IPS DF 6.9 (cell line): ENCODE results near the gene DEPDC1B.

ENCODE experiments used
- DNase-seq: peaks from one replicate; pipeline ENCODE4 v3.0.0-alpha.2; 2013; ENCODE audit warnings: low read depth, low spot score
- H3K27ac ChIP-seq: one replicate; pipeline ENCODE4 v1.5.1; 2013; ENCODE audit warnings: low read length, control low read depth
- H3K27me3 ChIP-seq: 2 replicates; pipeline ENCODE4 v1.6.1; 2013; ENCODE audit warnings: mild to moderate bottlenecking, low read length; ENCODE audit not compliant: control insufficient read depth, insufficient read depth
- H3K36me3 ChIP-seq: 2 replicates; pipeline ENCODE4 v1.6.1; 2013; ENCODE audit warnings: low read length; ENCODE audit not compliant: control insufficient read depth, insufficient read depth
- H3K4me1 ChIP-seq: 2 replicates; pipeline ENCODE4 v1.6.1; 2013; ENCODE audit warnings: low read length; ENCODE audit not compliant: control insufficient read depth, insufficient read depth
- H3K4me3 ChIP-seq: 2 replicates; pipeline ENCODE4 v1.5.1; 2013; ENCODE audit warnings: mild to moderate bottlenecking, low read length
- H3K9me3 ChIP-seq: 2 replicates; pipeline ENCODE4 v1.6.1; 2013; ENCODE audit warnings: low read length, inconsistent platforms; ENCODE audit not compliant: control insufficient read depth, insufficient read depth
- whole genome bisulfite sequencing: extraction: QIAGEN DNeasy Blood & Tissue Kit; methylation state at CpG from one replicate; pipeline ENCODE4 v1.1.7; 2013; ENCODE audit warnings: mixed read lengths, missing lambda C conversion rate; ENCODE audit not compliant: insufficient read length, insufficient coverage; 5-methylcytosine and 5-hydroxymethylcytosine counted together

The DEPDC1B gene

GRCh38 chr5:60648175-60648574 is 51.8 kb downstream of the DEPDC1B start:
- no peaks in the 10 kb centered on the region for H3K27me3 ChIP-seq
- no peak overlapping the region for H3K4me3 ChIP-seq
- no peak for DNase-seq
- H3K4me1 ChIP-seq: no peaks in the 10 kb centered on the region
- no peaks in the 10 kb centered on the region for H3K36me3 ChIP-seq
- WGBS: no CpG with 5 or more reads among the region's 2 CpGs
- H3K27ac ChIP-seq: no peak overlapping the region
- H3K9me3 ChIP-seq: no peaks in the 10 kb centered on the region

DNA sequence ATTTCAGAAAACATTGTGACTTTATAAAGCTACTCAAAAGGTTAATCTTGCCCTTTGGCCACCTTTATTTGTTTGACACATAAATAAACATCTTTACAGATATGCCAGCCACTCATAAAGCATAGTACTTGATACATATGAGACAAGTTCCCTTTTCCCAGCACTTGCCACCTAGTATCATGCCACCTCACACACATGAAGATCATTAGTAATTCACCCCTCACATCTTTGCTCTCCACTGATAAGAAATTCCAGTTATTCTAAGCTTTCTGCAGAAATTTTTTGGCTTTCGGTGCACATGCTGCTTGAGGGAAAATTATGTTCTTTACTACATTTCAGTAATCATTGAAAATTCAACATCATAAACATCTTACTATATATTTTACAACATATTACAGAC is 59.1 kb downstream of the DEPDC1B start:
- Histone ChIP-seq H3K36me3 (no peaks in the 10 kb centered on the region; the same call in 1 of the 2 replicates), H3K4me1 (no peaks in the 10 kb centered on the region), H3K27me3 (no peaks in the 10 kb centered on the region), H3K4me3 (no peak overlapping the region), H3K9me3 (no peaks in the 10 kb centered on the region), H3K27ac (no peak overlapping the region)
- no CpG with 5 or more reads among the region's 1 CpG for WGBS
- DNase-seq: no peak

DNA sequence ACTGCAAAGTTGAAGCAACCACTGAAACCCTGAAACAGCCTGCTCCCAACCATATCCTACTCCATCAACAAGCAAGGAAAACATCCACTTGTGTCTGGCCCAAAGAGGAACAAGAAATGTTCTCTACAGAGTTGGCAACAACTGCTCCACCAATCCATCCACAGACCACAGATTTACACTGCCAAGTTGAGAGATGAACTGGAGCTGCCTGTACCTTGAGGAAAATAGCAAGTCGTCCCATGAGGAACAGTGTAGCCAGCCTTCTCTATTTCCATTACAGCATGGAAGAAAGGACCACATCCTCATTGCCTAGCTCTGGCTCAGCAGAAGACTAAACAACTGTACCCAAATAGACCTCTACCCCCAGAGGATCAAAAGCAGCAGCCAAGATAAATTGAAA is 60.4 kb downstream of the DEPDC1B start:
- no peaks in the 10 kb centered on the region for H3K4me1 ChIP-seq
- H3K4me3 ChIP-seq: no peak overlapping the region
- DNase-seq: no peak
- no peaks in the 10 kb centered on the region for H3K9me3 ChIP-seq
- H3K27ac ChIP-seq: no peak overlapping the region
- no peaks in the 10 kb centered on the region for H3K27me3 ChIP-seq
- no peaks in the 10 kb centered on the region; the same call in 1 of the 2 replicates for H3K36me3 ChIP-seq
- no CpG with 5 or more reads among the region's 1 CpG for WGBS

DNA sequence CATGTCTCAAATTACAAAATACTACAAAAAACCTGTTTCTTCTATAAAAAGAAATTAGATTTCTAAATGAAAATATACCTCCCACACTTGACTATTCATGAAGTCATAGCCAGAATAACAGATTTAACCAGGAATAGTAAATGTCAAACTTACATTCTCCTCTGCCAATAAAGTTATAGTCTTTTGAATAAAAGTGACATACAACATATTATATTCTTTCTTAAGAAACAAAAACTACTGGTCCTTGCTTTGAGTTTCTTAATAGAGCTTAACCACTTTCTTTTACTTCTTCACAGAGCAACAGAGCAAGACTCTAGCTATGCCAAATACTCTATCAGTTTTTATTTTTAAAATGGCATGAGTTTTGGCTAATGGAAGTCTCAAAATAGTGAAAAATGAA is 61.7 kb downstream of the DEPDC1B start:
- no peaks in the 10 kb centered on the region for H3K27me3 ChIP-seq
- no peaks in the 10 kb centered on the region for H3K9me3 ChIP-seq
- no peaks in the 10 kb centered on the region; the same call in 1 of the 2 replicates for H3K36me3 ChIP-seq
- H3K4me3 ChIP-seq: no peak overlapping the region
- H3K27ac ChIP-seq: no peak overlapping the region
- H3K4me1 ChIP-seq: no peaks in the 10 kb centered on the region
- DNase-seq: no peak

GRCh38 chr5:60636644-60637043 is 63.3 kb downstream of the DEPDC1B start:
- H3K4me1 ChIP-seq: no peaks in the 10 kb centered on the region
- H3K27ac ChIP-seq: no peak overlapping the region
- no peak overlapping the region for H3K4me3 ChIP-seq
- no peaks in the 10 kb centered on the region; the same call in 1 of the 2 replicates for H3K36me3 ChIP-seq
- no peak for DNase-seq
- no CpG with 5 or more reads among the region's 4 CpGs for WGBS
- H3K27me3 ChIP-seq: no peaks in the 10 kb centered on the region
- H3K9me3 ChIP-seq: no peaks in the 10 kb centered on the region

- Histone ChIP-seq H3K27me3 (no peaks in the 10 kb centered on the region), H3K9me3 (no peaks in the 10 kb centered on the region), H3K27ac (no peak overlapping the region), H3K4me3 (no peak overlapping the region), H3K36me3 (no peaks in the 10 kb centered on the region; the same call in 1 of the 2 replicates), H3K4me1 (no peaks in the 10 kb centered on the region)
- no CpG with 5 or more reads among the region's 1 CpG for WGBS
- DNase-seq: no peak
Measured at GRCh38 chr5:60636001-60636400, 64.0 kb downstream of the DEPDC1B start.

DNA sequence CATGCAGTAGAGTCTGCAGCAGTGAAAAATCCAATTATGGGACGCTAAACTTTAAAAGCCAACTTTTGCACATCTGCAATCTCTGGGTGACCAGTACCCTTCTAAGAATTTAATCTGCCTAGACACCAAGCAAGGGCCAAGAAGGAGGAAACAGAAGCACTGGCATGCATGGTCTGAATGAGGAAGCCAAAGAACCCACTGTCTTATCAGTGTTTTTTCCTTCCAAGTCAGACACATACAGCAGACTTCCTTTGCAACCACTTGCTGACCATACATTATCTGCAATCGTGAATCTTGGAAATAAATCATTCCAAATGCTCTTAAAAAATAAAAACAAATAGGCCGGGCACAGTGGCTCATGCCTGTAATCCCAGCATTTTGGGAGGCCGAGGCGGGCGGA is 65.9 kb downstream of the DEPDC1B start:
- peaks cover 5% of the 10 kb centered on the region; the same call in 1 of the 2 replicates for H3K36me3 ChIP-seq
- no peaks in the 10 kb centered on the region for H3K9me3 ChIP-seq
- H3K27ac ChIP-seq: no peak overlapping the region
- no peaks in the 10 kb centered on the region for H3K27me3 ChIP-seq
- H3K4me3 ChIP-seq: no peak overlapping the region
- H3K4me1 ChIP-seq: no peaks in the 10 kb centered on the region; the same call in 1 of the 2 replicates
- WGBS: no CpG with 5 or more reads among the region's 6 CpGs
- no peak for DNase-seq

GRCh38 chr5:60633341-60633740 is 66.6 kb downstream of the DEPDC1B start:
- no peaks in the 10 kb centered on the region for H3K9me3 ChIP-seq
- H3K4me3 ChIP-seq: no peak overlapping the region
- peaks cover 5% of the 10 kb centered on the region; the same call in 1 of the 2 replicates for H3K36me3 ChIP-seq
- H3K27me3 ChIP-seq: no peaks in the 10 kb centered on the region
- no peak for DNase-seq
- H3K4me1 ChIP-seq: no peaks in the 10 kb centered on the region; the same call in 1 of the 2 replicates
- H3K27ac ChIP-seq: no peak overlapping the region
- no CpG with 5 or more reads among the region's 1 CpG for WGBS

- H3K27ac ChIP-seq: no peak overlapping the region
- DNase-seq: no peak
- no CpG with 5 or more reads among the region's 11 CpGs for WGBS
- no peaks in the 10 kb centered on the region for H3K27me3 ChIP-seq
- H3K36me3 ChIP-seq: peaks cover 5% of the 10 kb centered on the region; the same call in 1 of the 2 replicates
- H3K9me3 ChIP-seq: no peaks in the 10 kb centered on the region
- H3K4me3 ChIP-seq: no peak overlapping the region
- no peaks in the 10 kb centered on the region; the same call in 1 of the 2 replicates for H3K4me1 ChIP-seq
Measured at GRCh38 chr5:60632153-60632552, 67.8 kb downstream of the DEPDC1B start.

DNA sequence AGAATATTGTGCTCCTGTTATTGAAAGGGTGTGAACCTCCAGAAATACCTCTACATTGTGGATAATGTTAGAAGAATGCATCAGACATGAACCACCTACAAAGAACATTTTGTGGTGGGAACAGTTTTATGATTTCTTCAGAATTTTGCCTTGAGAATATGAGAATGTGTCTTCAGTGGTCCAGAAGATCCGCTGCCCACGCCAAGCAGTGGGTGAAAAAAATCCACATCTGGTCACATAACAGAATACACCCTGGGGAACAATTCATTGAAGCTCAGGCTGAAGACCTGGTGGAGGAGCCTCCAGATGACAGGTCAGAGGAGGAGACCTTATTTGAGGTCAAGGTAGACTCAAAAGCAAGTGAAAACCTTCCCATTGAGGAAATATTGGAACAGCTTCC is 69.1 kb downstream of the DEPDC1B start:
- DNase-seq: no peak
- Histone ChIP-seq H3K27ac (no peak overlapping the region), H3K4me1 (no peaks in the 10 kb centered on the region; the same call in 1 of the 2 replicates), H3K4me3 (no peak overlapping the region), H3K36me3 (peaks cover 5% of the 10 kb centered on the region; the same call in 1 of the 2 replicates), H3K27me3 (no peaks in the 10 kb centered on the region), H3K9me3 (no peaks in the 10 kb centered on the region)
- WGBS: no CpG with 5 or more reads among the region's 2 CpGs

DNA sequence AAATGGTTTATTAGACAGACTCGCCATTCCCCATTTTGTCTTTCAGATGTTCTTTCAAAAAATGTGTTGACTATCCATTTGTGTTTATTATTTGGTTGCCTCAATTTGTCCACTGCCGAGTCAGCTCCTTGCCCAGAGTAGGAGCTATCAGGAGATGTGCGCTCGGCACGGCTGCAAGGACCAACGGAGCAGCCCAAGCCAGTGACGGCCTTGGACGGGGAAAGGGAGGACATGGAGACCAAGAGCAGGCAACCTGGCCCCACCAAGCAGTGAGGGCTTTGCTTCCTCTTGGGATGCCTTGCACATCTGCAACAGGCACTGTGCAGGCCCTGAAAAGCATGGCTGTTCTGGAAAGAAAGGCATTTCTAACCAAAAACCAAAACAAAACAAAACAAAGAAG is 69.8 kb downstream of the DEPDC1B start:
- Histone ChIP-seq H3K27ac (no peak overlapping the region), H3K36me3 (peaks cover 5% of the 10 kb centered on the region; the same call in 1 of the 2 replicates), H3K27me3 (no peaks in the 10 kb centered on the region), H3K4me3 (no peak overlapping the region), H3K9me3 (no peaks in the 10 kb centered on the region), H3K4me1 (no peaks in the 10 kb centered on the region; the same call in 1 of the 2 replicates)
- no CpG with 5 or more reads among the region's 8 CpGs for WGBS
- DNase-seq: no peak
